Mesenchymal stem cell (in vitro differentiated cells and primary cell): Measurements from ENCODE around the gene MDC1.

Experiments used
- DNase-seq: peaks from one replicate; pipeline ENCODE4 v3.0.0-alpha.2; 2013
- H2AFZ ChIP-seq: one replicate; pipeline ENCODE4 v1.6.1; 2013; ENCODE audit warnings: low read depth, mild to moderate bottlenecking, control low read depth, inconsistent platforms, low read length, moderate library complexity
- H2AK5ac ChIP-seq: 2 replicates; pipeline ENCODE4 v1.6.1; 2013; ENCODE audit warnings: low read length, moderate library complexity, mild to moderate bottlenecking, inconsistent platforms; ENCODE audit not compliant: severe bottlenecking
- H2BK120ac ChIP-seq: one replicate; pipeline ENCODE4 v1.6.1; 2013; ENCODE audit warnings: low read depth, mild to moderate bottlenecking, inconsistent platforms, low read length, moderate library complexity
- H2BK12ac ChIP-seq, 2 experiments: one replicate each; pipeline ENCODE4 v1.6.1; 2013; ENCODE audit warnings: inconsistent platforms in 2 of 2, low read length in 2 of 2, mild to moderate bottlenecking in 2 of 2, moderate library complexity in 2 of 2, control low read depth in 1 of 2
- H2BK15ac ChIP-seq: one replicate; pipeline ENCODE4 v1.6.1; 2013; ENCODE audit warnings: mild to moderate bottlenecking, low read depth, inconsistent platforms; ENCODE audit not compliant: poor library complexity, severe bottlenecking
- H2BK5ac ChIP-seq: 2 replicates; pipeline ENCODE4 v1.6.1; 2013; ENCODE audit warnings: low read depth, mild to moderate bottlenecking, low read length, control low read depth, inconsistent platforms; ENCODE audit not compliant: poor library complexity, severe bottlenecking
- H3K14ac ChIP-seq, 2 experiments: one replicate each; pipeline ENCODE4 v1.6.1; 2013; ENCODE audit warnings: inconsistent platforms in 2 of 2, low read length in 2 of 2, control low read depth in 1 of 2, mild to moderate bottlenecking in 1 of 2, moderate library complexity in 1 of 2
- H3K18ac ChIP-seq, 2 experiments: one replicate each; pipeline ENCODE4 v1.6.1; 2013; ENCODE audit warnings: inconsistent platforms in 2 of 2, low read length in 2 of 2, control low read depth in 1 of 2, low read depth in 1 of 2, mild to moderate bottlenecking in 1 of 2
- H3K23ac ChIP-seq, 2 experiments: one replicate each; pipeline ENCODE4 v1.6.1; 2013; ENCODE audit warnings: inconsistent platforms in 2 of 2, low read length in 2 of 2, mild to moderate bottlenecking in 2 of 2, moderate library complexity in 2 of 2, control low read depth in 1 of 2
- H3K27ac ChIP-seq: 2 replicates; pipeline ENCODE4 v1.5.1; 2013; ENCODE audit warnings: mild to moderate bottlenecking, moderate library complexity, low read length, control low read depth, inconsistent platforms; ENCODE audit not compliant: poor library complexity, severe bottlenecking
- H3K27me3 ChIP-seq, 2 experiments: 2 replicates each; pipeline versions ENCODE4 v1.6.1 to v1.7.0; 2013; ENCODE audit warnings: low read length in 2 of 2, mild to moderate bottlenecking in 2 of 2, moderate library complexity in 2 of 2, control low read depth in 1 of 2, inconsistent platforms in 1 of 2; ENCODE audit not compliant: control insufficient read depth in 1 of 2, insufficient read depth in 1 of 2
- H3K36me3 ChIP-seq, 2 experiments: 2 replicates each; pipeline versions ENCODE4 v1.6.1 to v1.7.0; 2013; ENCODE audit warnings: low read length in 2 of 2, control low read depth in 1 of 2, inconsistent platforms in 1 of 2, low read depth in 1 of 2, mild to moderate bottlenecking in 1 of 2; ENCODE audit not compliant: insufficient read depth in 2 of 2, control insufficient read depth in 1 of 2
- H3K4ac ChIP-seq, 2 experiments: one replicate each; pipeline ENCODE4 v1.6.1; 2013; ENCODE audit warnings: inconsistent platforms in 2 of 2, low read length in 2 of 2, mild to moderate bottlenecking in 2 of 2, moderate library complexity in 2 of 2, control low read depth in 1 of 2, low read depth in 1 of 2
- H3K4me1 ChIP-seq: 2 replicates; pipeline ENCODE4 v1.6.1; 2013; ENCODE audit warnings: low read depth, low read length, control low read depth; ENCODE audit not compliant: control insufficient read depth, insufficient read depth
- H3K4me2 ChIP-seq: 2 replicates; pipeline ENCODE4 v1.6.1; 2013; ENCODE audit warnings: low read length, mild to moderate bottlenecking, inconsistent platforms; ENCODE audit not compliant: poor library complexity, severe bottlenecking
- H3K4me3 ChIP-seq, 2 experiments: 2 replicates each; pipeline versions ENCODE4 v1.5.1 to v1.7.0; 2013; ENCODE audit warnings: low read length in 2 of 2, mild to moderate bottlenecking in 2 of 2, control low read depth in 1 of 2, low read depth in 1 of 2; ENCODE audit not compliant: insufficient read depth in 1 of 2
- H3K79me1 ChIP-seq: replicated peaks from 2 replicates; pipeline ENCODE4 v1.6.1; 2013; ENCODE audit warnings: mild to moderate bottlenecking, control low read depth, low read length, inconsistent platforms; ENCODE audit not compliant: poor library complexity, severe bottlenecking
- H3K9ac ChIP-seq: 2 replicates; pipeline ENCODE4 v1.7.0; 2013; ENCODE audit warnings: mild to moderate bottlenecking, low read length, moderate library complexity
- H3K9me3 ChIP-seq: 2 replicates; pipeline ENCODE4 v1.7.0; 2013; ENCODE audit warnings: mild to moderate bottlenecking, low read length; ENCODE audit not compliant: control insufficient read depth
- H4K8ac ChIP-seq: one replicate; pipeline ENCODE4 v1.6.1; 2013; ENCODE audit warnings: inconsistent platforms, mild to moderate bottlenecking, low read length, moderate library complexity
- H4K91ac ChIP-seq: one replicate; pipeline ENCODE4 v1.6.1; 2013; ENCODE audit warnings: mild to moderate bottlenecking, low read length, inconsistent platforms
- WGBS: methylation state at CpG from one replicate; pipeline ENCODE4 v1.1.7; 2013; ENCODE audit warnings: mixed read lengths; 5-methylcytosine and 5-hydroxymethylcytosine counted together

MDC1 gene

GRCh38 chr6:30727920-30728553 lies 11.0 kb upstream of the MDC1 start:
- Histone ChIP-seq H3K79me1 (peaks cover 10% of the 10 kb centered on the region), H2BK120ac (no peak overlapping the region)
- WGBS, result 82% methylated on average over 5 of the region's 7 CpGs

GRCh38 chr6:30726506-30727413 lies 9.7 kb upstream of the MDC1 start:
- peak; percentile 19 for DNase-seq
- Histone ChIP-seq H3K4me3 (no peak overlapping the region), H2BK12ac (no peak overlapping the region), H3K14ac (no peak overlapping the region), H3K4me1 (peaks cover 23% of the 10 kb centered on the region), H2BK5ac (no peak overlapping the region), H2BK15ac (no peak overlapping the region), H3K27ac (peak overlapping the region; percentile 67), H3K27me3 (no peaks in the 10 kb centered on the region), H4K91ac (no peak overlapping the region), H3K4me2 (no peak overlapping the region), H4K8ac (no peak overlapping the region), H2AFZ (no peak overlapping the region), H3K9me3 (no peaks in the 10 kb centered on the region), H3K79me1 (peaks cover 9% of the 10 kb centered on the region), H2BK120ac (no peak overlapping the region), H3K36me3 (peaks cover 58 to 83% of the 10 kb centered on the region in 2 experiments), H3K23ac (no peak overlapping the region), H3K18ac (no peak overlapping the region), H2AK5ac (no peak overlapping the region), H3K9ac (peak overlapping the region; percentile 67), H3K4ac (no peak overlapping the region)
- WGBS, result 93% methylated on average over 11 of the region's 11 CpGs

More at GRCh38 chr6:30727920-30728553, 11.0 kb upstream of the MDC1 start:
- peaks cover 23% of the 10 kb centered on the region for H3K4me1 ChIP-seq
- no peaks in the 10 kb centered on the region for H3K9me3 ChIP-seq
- no peak overlapping the region for H3K4me3 ChIP-seq
- no peak overlapping the region for H2BK5ac ChIP-seq
- H3K23ac ChIP-seq, result peak overlapping the region in 1 of 2 experiments; percentile 59
- no peak overlapping the region for H3K4me2 ChIP-seq
- H3K36me3 ChIP-seq, result peaks cover 61 to 87% of the 10 kb centered on the region in 2 experiments
- DNase-seq, result peak; percentile 70
- H2AFZ ChIP-seq, result no peak overlapping the region
- H2AK5ac ChIP-seq, result peak overlapping the region; percentile 91
- H4K8ac ChIP-seq, result peak overlapping the region; percentile 73
- no peak overlapping the region for H3K4ac ChIP-seq
- peak overlapping the region in 1 of 2 experiments; percentile 34 for H3K18ac ChIP-seq
- H3K27ac ChIP-seq, result peak overlapping the region; percentile 59
- H3K27me3 ChIP-seq, result no peaks in the 10 kb centered on the region
- no peak overlapping the region for H3K14ac ChIP-seq
- H2BK12ac ChIP-seq, result peak overlapping the region in 1 of 2 experiments; percentile 77
- peak overlapping the region; percentile 67 for H3K9ac ChIP-seq
- H4K91ac ChIP-seq, result no peak overlapping the region
- no peak overlapping the region for H2BK15ac ChIP-seq

GRCh38 chr6:30725713-30726505 lies 8.8 kb upstream of the MDC1 start:
- Histone ChIP-seq H3K4me1 (peaks cover 21% of the 10 kb centered on the region), H4K8ac (no peak overlapping the region), H2BK5ac (no peak overlapping the region), H3K9ac (peak overlapping the region; percentile 96), H3K4me3 (no peak overlapping the region), H3K36me3 (peaks cover 59 to 75% of the 10 kb centered on the region in 2 experiments), H3K9me3 (no peaks in the 10 kb centered on the region), H3K4ac (no peak overlapping the region), H3K18ac (peak overlapping the region in 1 of 2 experiments; percentile 13), H2AK5ac (no peak overlapping the region), H2BK120ac (no peak overlapping the region), H3K4me2 (no peak overlapping the region), H3K27ac (peak overlapping the region; percentile 29), H2BK15ac (no peak overlapping the region), H3K79me1 (peaks cover 9% of the 10 kb centered on the region), H2BK12ac (no peak overlapping the region), H3K14ac (no peak overlapping the region), H3K27me3 (no peaks in the 10 kb centered on the region), H3K23ac (no peak overlapping the region), H2AFZ (no peak overlapping the region), H4K91ac (no peak overlapping the region)
- peak; percentile 41 for DNase-seq
- 64% methylated on average over 3 of the region's 3 CpGs for WGBS
